GM06990 (cell line): ENCODE results near the gene JAKMIP2.
A peak's percentile ranks its signal among the peaks of the same experiment; 100 is the strongest.
"Not testable (repeated sequence)": the region's sequence is repeated elsewhere in the genome, so short reads cannot be mapped to it uniquely, and the experiment has no call there.

Experiments
- DNase-seq: peaks from one replicate; pipeline ENCODE4 v3.0.0-alpha.2; 2011; ENCODE audit not compliant: insufficient read length; ENCODE audit errors: extremely low read depth
- H3K27me3 ChIP-seq: replicated peaks from 2 replicates; pipeline ENCODE4 v1.6.0; 2011; ENCODE audit warnings: low read length; ENCODE audit not compliant: control insufficient read depth, insufficient read depth
- H3K36me3 ChIP-seq: 2 replicates; pipeline ENCODE4 v1.5.1; 2011; ENCODE audit warnings: low read length; ENCODE audit not compliant: control insufficient read depth, insufficient read depth
- H3K4me3 ChIP-seq: replicated peaks from 2 replicates; pipeline ENCODE4 v1.5.1; 2011; ENCODE audit warnings: low read depth, mild to moderate bottlenecking, control low read depth, low read length
- CTCF ChIP-seq: IDR thresholded peaks from 2 replicates; pipeline ENCODE4 v1.5.1; 2011; ENCODE audit warnings: low read length, control low read depth, mild to moderate bottlenecking, inconsistent platforms; ENCODE audit not compliant: insufficient read depth, poor library complexity, severe bottlenecking

Gene JAKMIP2

GRCh38 chr5:147809830-147810666 lies 27.5 kb upstream of the JAKMIP2 start:
- H3K4me3 ChIP-seq, result no peak overlapping the region
- no peaks in the 10 kb centered on the region for H3K36me3 ChIP-seq
- H3K27me3 ChIP-seq, result no peaks in the 10 kb centered on the region
- DNase-seq, result no peak
- no peak for TF ChIP-seq CTCF

GRCh38 chr5:147805030-147805454 lies 22.5 kb upstream of the JAKMIP2 start:
- DNase-seq, result peak; percentile 31
- Histone ChIP-seq H3K4me3 (no peak overlapping the region), H3K27me3 (no peaks in the 10 kb centered on the region), H3K36me3 (no peaks in the 10 kb centered on the region)
- no peak for TF ChIP-seq CTCF

- H3K4me3 ChIP-seq, result no peak overlapping the region
- H3K36me3 ChIP-seq, result no peaks in the 10 kb centered on the region
- no peak for DNase-seq
- no peak for TF ChIP-seq CTCF
- H3K27me3 ChIP-seq, result no peaks in the 10 kb centered on the region
Observed at GRCh38 chr5:147804334-147804733, 21.8 kb upstream of the JAKMIP2 start.

GRCh38 chr5:147803926-147804325 lies 21.4 kb upstream of the JAKMIP2 start:
- no peak for DNase-seq
- H3K36me3 ChIP-seq, result no peaks in the 10 kb centered on the region
- no peak for TF ChIP-seq CTCF
- H3K27me3 ChIP-seq, result no peaks in the 10 kb centered on the region
- no peak overlapping the region for H3K4me3 ChIP-seq

- not testable (repeated sequence) for DNase-seq, H3K36me3 ChIP-seq, H3K4me3 ChIP-seq, H3K27me3 ChIP-seq
Observed at GRCh38 chr5:147803161-147803560, 20.6 kb upstream of the JAKMIP2 start.

- Histone ChIP-seq H3K27me3 (no peaks in the 10 kb centered on the region), H3K36me3 (no peaks in the 10 kb centered on the region)
- TF ChIP-seq CTCF, result no peak
Observed at GRCh38 chr5:147801461-147801860, 18.9 kb upstream of the JAKMIP2 start.

More at GRCh38 chr5:147801461-147801860, 18.9 kb upstream of the JAKMIP2 start:
- H3K4me3 ChIP-seq, result no peak overlapping the region
- no peak for DNase-seq
